NK-92 (cell line): ENCODE measurements around the gene CALHM6.
"Not testable (repeated sequence)": the region's sequence is repeated elsewhere in the genome, so short reads cannot be mapped to it uniquely, and the experiment has no call there.

ENCODE experiments used
- DNase-seq: peaks from one replicate; lab custom pipeline; 2025; ENCODE audit not compliant: unreplicated experiment; lab: John Stamatoyannopoulos, UW

The CALHM6 gene

GRCh38 chr6:116475141-116475540 is 14.0 kb downstream of the CALHM6 start:
- DNase-seq, result no peak

- DNase-seq, result no peak
These were observed 15.0 kb downstream of the CALHM6 start for GRCh38 chr6:116476002-116476678.

GRCh38 chr6:116482780-116483179 is 21.6 kb downstream of the CALHM6 start:
- no peak for DNase-seq

- no peak for DNase-seq
These were observed 22.4 kb downstream of the CALHM6 start for GRCh38 chr6:116483616-116484015.

- no peak for DNase-seq
These were observed 24.5 kb downstream of the CALHM6 start for GRCh38 chr6:116485559-116486184.

GRCh38 chr6:116491610-116492330 is 30.6 kb downstream of the CALHM6 start:
- DNase-seq, result no peak

- DNase-seq, result no peak
These were observed 31.3 kb downstream of the CALHM6 start for GRCh38 chr6:116492331-116493067.

GRCh38 chr6:116495161-116495560 is 34.0 kb downstream of the CALHM6 start:
- not testable (repeated sequence) for DNase-seq

GRCh38 chr6:116497113-116497676 is 36.0 kb downstream of the CALHM6 start:
- no peak for DNase-seq

- no peak for DNase-seq
These were observed 39.8 kb downstream of the CALHM6 start for GRCh38 chr6:116500969-116501433.

GRCh38 chr6:116507324-116507723 is 46.1 kb downstream of the CALHM6 start:
- no peak for DNase-seq

- DNase-seq, result no peak
These were observed 47.4 kb downstream of the CALHM6 start for GRCh38 chr6:116508527-116508926.

- no peak for DNase-seq
These were observed 50.4 kb downstream of the CALHM6 start, which contains the start of gene CALHM5 for GRCh38 chr6:116511424-116512110. TSS of gene CALHM5 (plus strand) at chr6:116511639. CDS start at chr6:116511697, 58 bp downstream.

- no peak for DNase-seq
These were observed 51.0 kb downstream of the CALHM6 start for GRCh38 chr6:116512111-116512559.

- no peak for DNase-seq
These were observed 51.6 kb downstream of the CALHM6 start for GRCh38 chr6:116512734-116513133.
